WI38 (cell line): ENCODE results near the gene FRMD4B.

Experiments used
- H3K4me3 ChIP-seq: 2 replicates; pipeline ENCODE4 v1.5.1; 2011; ENCODE audit warnings: low read depth, mild to moderate bottlenecking, control low read depth, low read length
- TF ChIP-seq, protein P1 (sequence below): IDR thresholded peaks from 2 replicates; pipeline ENCODE4 v1.5.1; 2012; ENCODE audit warnings: low read depth, mild to moderate bottlenecking, control low read depth, low read length

The FRMD4B gene

DNA sequence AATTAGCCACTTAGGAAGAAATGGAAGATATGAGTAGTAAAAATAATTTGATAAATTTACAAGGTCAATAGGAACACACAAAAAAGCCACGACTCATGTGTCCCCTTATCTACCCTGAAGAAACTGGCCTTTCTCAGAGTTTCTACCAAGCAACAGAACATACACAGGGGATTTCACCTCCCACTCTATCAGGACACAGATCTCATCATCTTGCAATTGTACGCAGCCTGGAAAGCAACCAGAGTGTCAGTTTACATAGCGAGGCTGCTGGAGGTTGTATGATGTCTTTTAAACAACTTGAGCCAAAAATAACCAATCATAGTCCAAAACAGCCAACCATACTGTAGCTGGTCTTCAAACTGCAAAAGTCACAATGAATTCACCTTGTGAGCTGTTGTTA lies 243.8 kb downstream of the FRMD4B start:
- TF ChIP-seq, protein P1, sequence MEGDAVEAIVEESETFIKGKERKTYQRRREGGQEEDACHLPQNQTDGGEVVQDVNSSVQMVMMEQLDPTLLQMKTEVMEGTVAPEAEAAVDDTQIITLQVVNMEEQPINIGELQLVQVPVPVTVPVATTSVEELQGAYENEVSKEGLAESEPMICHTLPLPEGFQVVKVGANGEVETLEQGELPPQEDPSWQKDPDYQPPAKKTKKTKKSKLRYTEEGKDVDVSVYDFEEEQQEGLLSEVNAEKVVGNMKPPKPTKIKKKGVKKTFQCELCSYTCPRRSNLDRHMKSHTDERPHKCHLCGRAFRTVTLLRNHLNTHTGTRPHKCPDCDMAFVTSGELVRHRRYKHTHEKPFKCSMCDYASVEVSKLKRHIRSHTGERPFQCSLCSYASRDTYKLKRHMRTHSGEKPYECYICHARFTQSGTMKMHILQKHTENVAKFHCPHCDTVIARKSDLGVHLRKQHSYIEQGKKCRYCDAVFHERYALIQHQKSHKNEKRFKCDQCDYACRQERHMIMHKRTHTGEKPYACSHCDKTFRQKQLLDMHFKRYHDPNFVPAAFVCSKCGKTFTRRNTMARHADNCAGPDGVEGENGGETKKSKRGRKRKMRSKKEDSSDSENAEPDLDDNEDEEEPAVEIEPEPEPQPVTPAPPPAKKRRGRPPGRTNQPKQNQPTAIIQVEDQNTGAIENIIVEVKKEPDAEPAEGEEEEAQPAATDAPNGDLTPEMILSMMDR, result no peak
- no peak overlapping the region for H3K4me3 ChIP-seq

DNA sequence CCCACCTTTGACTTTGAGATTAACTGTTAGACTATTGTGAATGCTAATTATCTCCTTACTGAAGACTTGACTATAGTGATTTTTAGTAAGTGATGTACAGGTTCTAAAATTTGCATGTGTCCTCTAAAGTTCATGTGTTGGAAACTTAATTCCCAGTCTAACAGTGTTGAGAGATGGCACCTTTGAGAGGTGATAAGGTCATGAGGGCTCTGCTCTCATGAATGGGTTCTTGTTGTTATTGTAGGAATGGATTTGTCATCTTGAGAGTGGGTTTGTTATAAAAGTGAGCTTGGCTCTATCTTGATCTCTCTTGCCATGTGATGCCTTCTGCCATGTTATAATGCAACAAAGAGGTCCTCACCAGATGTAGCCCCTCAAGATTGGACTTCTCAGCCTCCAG lies 244.6 kb downstream of the FRMD4B start:
- TF ChIP-seq, protein P1, result no peak
- no peak overlapping the region for H3K4me3 ChIP-seq

DNA sequence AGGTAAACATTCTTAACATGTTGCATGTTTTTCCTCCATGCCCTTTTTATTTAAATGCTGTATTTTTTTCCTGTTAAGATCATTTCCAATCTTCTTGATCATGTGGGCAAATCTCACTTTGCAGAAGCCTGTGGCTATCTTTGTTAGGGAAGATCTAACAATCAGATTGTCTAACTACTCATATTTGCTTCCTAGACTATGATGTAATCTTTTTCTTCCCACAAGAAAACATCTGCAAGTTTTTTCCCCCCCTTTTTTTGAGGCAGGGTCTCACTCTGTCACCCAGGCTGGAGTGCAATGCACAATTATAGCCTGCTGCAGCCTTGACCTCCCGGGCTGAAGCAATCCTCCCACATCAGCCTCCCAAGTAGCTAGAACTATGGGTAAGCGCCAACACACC lies 248.5 kb downstream of the FRMD4B start:
- TF ChIP-seq, protein P1, result no peak

GRCh38 chr3:69137005-69137404 lies 248.9 kb downstream of the FRMD4B start:
- no peak overlapping the region for H3K4me3 ChIP-seq
- TF ChIP-seq, protein P1, result no peak

More for the DNA sequence above, 248.5 kb downstream of the FRMD4B start:
- no peak overlapping the region for H3K4me3 ChIP-seq

GRCh38 chr3:69130689-69131088 lies 255.2 kb downstream of the FRMD4B start:
- H3K4me3 ChIP-seq, result no peak overlapping the region
- TF ChIP-seq, protein P1, result no peak

GRCh38 chr3:69129531-69129930 lies 256.4 kb downstream of the FRMD4B start:
- TF ChIP-seq, protein P1, result no peak
- H3K4me3 ChIP-seq, result no peak overlapping the region

GRCh38 chr3:69128509-69128908 lies 257.4 kb downstream of the FRMD4B start:
- no peak overlapping the region for H3K4me3 ChIP-seq
- TF ChIP-seq, protein P1, result no peak
